A673 (cell line): Measurements from ENCODE around the gene SLC17A3. TPM values are rescaled to one million over a fixed set of nuclear protein-coding genes. Genes with fewer than 3 reads are reported as not detected.

ENCODE experiments used
- BruUV-seq: library from RNA; stranded (reverse); fragments of 400-500 nt; replicated peaks from 2 replicates; lab custom pipeline; 2021; lab: Mats Ljungman, UMichigan
- CTCF ChIA-PET: fragments of 300-600 bp; sonication (Branson Sonifier 250); formaldehyde crosslinking; loops from one replicate; lab custom pipeline; 2022; ENCODE audit warnings: antibody characterized with exemption; lab: Charles Lee
- POLR2A ChIA-PET: fragments of 300-600 bp; sonication (Branson Sonifier 250); formaldehyde crosslinking; loops from one replicate; lab custom pipeline; 2022; ENCODE audit warnings: antibody characterized with exemption; ENCODE audit not compliant: low non-redundant PET; lab: Charles Lee
- DNase-seq: peaks from one replicate; pipeline ENCODE4 v3.0.0-alpha.2; 2015; ENCODE audit warnings: low spot score
- H3K27ac ChIP-seq: fragments of 200-600 bp; sonication (generic); 2 replicates; pipeline ENCODE4 v1.5.1; 2016; ENCODE audit warnings: mixed run types, low read depth, mild to moderate bottlenecking, mixed read lengths, antibody characterized with exemption, low read length; ENCODE audit not compliant: poor library complexity, severe bottlenecking
- H3K27me3 ChIP-seq: fragments of 200-600 bp; sonication (generic); replicated peaks from 2 replicates; pipeline ENCODE4 v1.6.1; 2017; ENCODE audit warnings: mixed run types, low read depth, mild to moderate bottlenecking, mixed read lengths, antibody characterized with exemption, low read length; ENCODE audit not compliant: insufficient read depth, poor library complexity
- H3K36me3 ChIP-seq: fragments of 200-600 bp; sonication (generic); 2 replicates; pipeline ENCODE4 v1.6.1; 2016; ENCODE audit warnings: mixed run types, mild to moderate bottlenecking, mixed read lengths, antibody characterized with exemption, low read length; ENCODE audit not compliant: insufficient read depth, poor library complexity, severe bottlenecking
- H3K4me1 ChIP-seq: fragments of 200-600 bp; sonication (generic); 2 replicates; pipeline ENCODE4 v1.6.1; 2017; ENCODE audit warnings: mixed run types, mild to moderate bottlenecking, mixed read lengths, antibody characterized with exemption, low read length; ENCODE audit not compliant: insufficient read depth, poor library complexity, severe bottlenecking
- H3K4me3 ChIP-seq: fragments of 200-600 bp; sonication (generic); 2 replicates; pipeline ENCODE4 v1.5.1; 2016; ENCODE audit warnings: low read depth, mixed run types, mild to moderate bottlenecking, mixed read lengths, low read length; ENCODE audit not compliant: poor library complexity, severe bottlenecking
- H3K9me3 ChIP-seq: fragments of 200-600 bp; sonication (generic); 2 replicates; pipeline ENCODE4 v1.6.1; 2016; ENCODE audit warnings: mixed run types, low read depth, mild to moderate bottlenecking, mixed read lengths, antibody characterized with exemption, low read length; ENCODE audit not compliant: poor library complexity, severe bottlenecking
- EZH2 ChIP-seq: fragments of 200-600 bp; sonication (generic); IDR thresholded peaks from 2 replicates; pipeline ENCODE4 v1.6.1; 2017; ENCODE audit warnings: borderline replicate concordance, low read depth, mild to moderate bottlenecking, mixed read lengths, antibody characterized with exemption, low read length; ENCODE audit not compliant: poor library complexity, severe bottlenecking
- intact Hi-C: fragments of 100-400 bp; cut with micrococcal nuclease; formaldehyde crosslinking; loops from one replicate; pipeline ENCODE4 v1.10.0; 2022; ENCODE audit not compliant: unreplicated experiment
- total RNA-seq: library from RNA; stranded (reverse); gene quantifications from 2 replicates; pipeline ENCODE4 v1.2.3, GENCODE V29; 2021
- TF ChIP-seq, protein P1 (sequence below): fragments of 300-800, 200-600 bp; sonication (generic); conservative IDR thresholded peaks from 2 replicates; pipeline ENCODE4 v1.5.1; 2017; ENCODE audit warnings: low read depth, mild to moderate bottlenecking, antibody characterized with exemption, low read length, moderate library complexity, mixed read lengths

SLC17A3 gene
- total RNA-seq, 1 experiment from 2014 or later: not detected

DNA sequence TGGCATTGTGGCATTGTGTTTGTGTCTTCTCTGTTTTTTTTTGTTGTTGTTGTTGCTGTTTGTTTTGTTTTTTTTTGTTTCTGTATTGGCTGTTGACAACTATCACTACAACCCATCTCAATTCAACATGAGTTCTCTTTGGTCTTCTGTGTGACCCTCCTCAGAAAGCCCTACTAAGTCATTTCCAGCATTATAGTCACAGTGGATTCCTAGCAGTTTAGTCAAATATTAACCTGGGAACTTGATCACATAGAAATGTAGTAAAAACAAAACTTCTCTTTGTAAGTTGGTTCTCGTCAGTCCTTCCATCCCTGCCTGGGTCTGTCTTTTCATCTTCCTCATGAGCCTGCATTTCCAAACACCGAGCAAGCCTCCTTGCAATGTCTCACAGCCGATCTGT is 39.7 kb upstream of the SLC17A3 start:
- POLR2A ChIA-PET: no interaction called here
- no peaks in the 10 kb centered on the region for H3K9me3 ChIP-seq
- no peak for DNase-seq
- no TSS peak for BruUV-seq
- no peaks in the 10 kb centered on the region for H3K27me3 ChIP-seq
- CTCF ChIA-PET: no interaction called here
- no peaks in the 10 kb centered on the region for H3K4me1 ChIP-seq
- no peak for TF ChIP-seq EZH2
- TF ChIP-seq, protein P1, sequence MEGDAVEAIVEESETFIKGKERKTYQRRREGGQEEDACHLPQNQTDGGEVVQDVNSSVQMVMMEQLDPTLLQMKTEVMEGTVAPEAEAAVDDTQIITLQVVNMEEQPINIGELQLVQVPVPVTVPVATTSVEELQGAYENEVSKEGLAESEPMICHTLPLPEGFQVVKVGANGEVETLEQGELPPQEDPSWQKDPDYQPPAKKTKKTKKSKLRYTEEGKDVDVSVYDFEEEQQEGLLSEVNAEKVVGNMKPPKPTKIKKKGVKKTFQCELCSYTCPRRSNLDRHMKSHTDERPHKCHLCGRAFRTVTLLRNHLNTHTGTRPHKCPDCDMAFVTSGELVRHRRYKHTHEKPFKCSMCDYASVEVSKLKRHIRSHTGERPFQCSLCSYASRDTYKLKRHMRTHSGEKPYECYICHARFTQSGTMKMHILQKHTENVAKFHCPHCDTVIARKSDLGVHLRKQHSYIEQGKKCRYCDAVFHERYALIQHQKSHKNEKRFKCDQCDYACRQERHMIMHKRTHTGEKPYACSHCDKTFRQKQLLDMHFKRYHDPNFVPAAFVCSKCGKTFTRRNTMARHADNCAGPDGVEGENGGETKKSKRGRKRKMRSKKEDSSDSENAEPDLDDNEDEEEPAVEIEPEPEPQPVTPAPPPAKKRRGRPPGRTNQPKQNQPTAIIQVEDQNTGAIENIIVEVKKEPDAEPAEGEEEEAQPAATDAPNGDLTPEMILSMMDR: no peak
- no peak overlapping the region for H3K4me3 ChIP-seq
- H3K36me3 ChIP-seq: no peaks in the 10 kb centered on the region
- intact Hi-C loops: no loop called here
- H3K27ac ChIP-seq: no peak overlapping the region

DNA sequence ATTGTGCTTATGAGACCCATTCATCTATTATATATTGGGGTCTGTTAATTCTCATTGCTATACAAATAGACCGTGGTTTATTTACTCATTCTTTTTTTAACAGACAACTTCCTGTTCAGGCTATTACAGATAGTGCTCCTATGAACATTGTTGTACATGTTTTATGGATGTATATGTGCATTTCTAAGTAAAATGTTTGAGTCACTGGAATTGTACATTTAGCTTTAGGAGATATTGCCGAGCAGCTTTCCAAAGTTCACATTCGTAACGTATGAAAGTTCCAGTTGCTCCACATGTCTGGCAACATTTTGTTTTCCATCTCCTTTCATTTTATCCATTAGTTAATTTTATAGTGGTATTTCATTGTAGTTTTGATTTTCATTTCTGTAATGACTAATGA is 37.3 kb upstream of the SLC17A3 start:
- no peaks in the 10 kb centered on the region for H3K9me3 ChIP-seq
- no peaks in the 10 kb centered on the region for H3K27me3 ChIP-seq
- no peaks in the 10 kb centered on the region for H3K36me3 ChIP-seq
- ChIA-PET POLR2A (no interaction called here), CTCF (no interaction called here)
- H3K27ac ChIP-seq: no peak overlapping the region
- H3K4me1 ChIP-seq: no peaks in the 10 kb centered on the region
- no peak for DNase-seq
- no peak overlapping the region for H3K4me3 ChIP-seq
- no TSS peak for BruUV-seq
- TF ChIP-seq, protein P1: no peak
- TF ChIP-seq EZH2: no peak
- intact Hi-C loops: no loop called here

DNA sequence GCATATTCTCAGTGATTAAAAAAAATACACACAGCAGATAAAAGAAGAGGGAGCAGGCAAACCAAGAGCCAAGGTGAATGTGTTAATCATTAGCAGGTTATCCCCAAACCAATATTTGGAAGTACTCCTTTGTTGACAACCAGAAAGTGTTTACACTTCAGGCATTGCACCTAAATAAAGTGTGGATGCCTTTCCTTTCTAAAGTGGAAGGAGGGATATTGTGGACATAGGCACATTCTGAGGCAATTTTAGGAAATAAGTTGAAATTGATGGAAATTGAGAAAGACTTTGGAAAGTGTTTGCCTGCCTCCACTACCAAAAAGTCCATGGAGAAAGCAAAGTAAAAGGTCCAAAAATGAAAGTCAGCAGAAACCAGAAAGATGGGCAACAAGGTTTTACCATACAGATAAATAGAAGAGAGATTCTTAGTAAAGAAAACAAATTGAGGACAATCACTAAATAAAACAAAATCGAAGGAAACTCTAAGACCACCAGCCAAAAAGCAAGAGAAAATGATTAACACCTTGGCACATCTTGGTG is 33.5 kb upstream of the SLC17A3 start:
- no TSS peak for BruUV-seq
- CTCF ChIA-PET: no interaction called here
- TF ChIP-seq, protein P1: no peak
- TF ChIP-seq EZH2: no peak
- Histone ChIP-seq H3K4me3 (no peak overlapping the region), H3K4me1 (no peaks in the 10 kb centered on the region), H3K36me3 (no peaks in the 10 kb centered on the region), H3K9me3 (no peaks in the 10 kb centered on the region), H3K27ac (no peak overlapping the region), H3K27me3 (no peaks in the 10 kb centered on the region)
- intact Hi-C loops: no loop called here
- POLR2A ChIA-PET: no interaction called here
- DNase-seq: no peak
